Stimulated activated CD8-positive, alpha-beta memory T cell treated with anti-CD3 and anti-CD28 coated beads, Interleukin-4, amount 100 ng/mL, for 4 hours (primary cell): Measurements from ENCODE around the gene KYNU.
"Not testable (repeated sequence)": the region's sequence is repeated elsewhere in the genome, so short reads cannot be mapped to it uniquely, and the experiment has no call there.

Source experiments
- DNase-seq, 2 donors: peaks; one replicate each; pipeline ENCODE4 v3.0.0-alpha.2; 2020; ENCODE audit warnings: low read depth in 2 of 2, low spot score in 1 of 2

KYNU gene

DNA sequence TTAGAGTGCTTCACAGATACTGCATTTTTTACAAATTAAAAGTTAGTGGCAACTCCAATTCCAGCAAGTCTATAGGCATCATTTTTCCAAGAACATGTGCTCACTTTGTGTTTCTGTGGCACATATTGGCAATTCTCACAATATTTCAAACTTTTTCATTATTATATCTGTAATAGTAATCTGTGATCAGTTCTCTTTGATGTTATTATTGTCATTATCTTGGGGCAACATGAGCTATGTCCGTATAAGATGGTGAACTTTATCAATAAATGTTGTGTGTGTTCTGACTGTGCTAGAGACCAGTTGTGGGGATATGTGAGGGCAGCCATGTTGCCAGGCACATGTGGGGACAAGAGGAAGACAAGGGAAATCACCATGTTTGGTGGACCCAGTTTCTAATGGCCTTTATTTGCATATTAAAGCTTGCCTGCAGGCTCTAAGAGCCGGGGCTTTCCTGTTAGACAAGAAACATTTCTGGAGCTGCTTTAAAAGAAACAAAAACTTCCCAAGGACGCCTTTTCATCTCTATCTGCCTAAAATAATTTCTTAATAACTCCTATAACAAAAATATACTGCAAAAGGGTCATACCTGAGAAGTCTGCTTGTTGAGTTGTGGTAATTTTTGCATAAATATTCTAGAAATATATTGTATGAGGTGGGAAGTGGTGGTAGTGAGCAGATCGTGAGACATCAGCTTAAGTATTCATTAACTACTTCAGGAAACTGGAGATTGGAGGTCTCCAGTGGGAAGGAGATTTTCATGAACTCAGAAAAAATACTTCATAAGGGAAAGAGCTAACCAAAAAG lies 37.2 kb downstream of the KYNU start:
- DNase-seq: no peak

GRCh38 chr2:142915502-142915901 lies 38.0 kb downstream of the KYNU start:
- no peak for DNase-seq

DNA sequence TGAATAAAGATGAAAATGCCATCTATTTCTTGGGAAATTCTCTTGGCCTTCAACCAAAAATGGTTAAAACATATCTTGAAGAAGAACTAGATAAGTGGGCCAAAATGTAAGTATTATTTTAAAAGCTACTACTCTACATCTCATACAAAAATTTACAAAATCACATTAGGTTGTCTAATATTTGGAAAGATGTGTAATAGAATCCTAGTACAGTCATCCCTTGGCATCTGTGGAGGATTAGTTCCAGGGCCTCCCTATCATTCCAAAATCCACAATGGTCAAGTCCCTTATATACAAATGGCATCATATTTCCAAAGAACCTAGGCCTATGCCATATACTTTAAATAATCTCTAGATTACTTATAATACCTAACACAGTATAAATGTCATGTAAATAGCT lies 41.2 kb downstream of the KYNU start:
- no peak for DNase-seq

DNA sequence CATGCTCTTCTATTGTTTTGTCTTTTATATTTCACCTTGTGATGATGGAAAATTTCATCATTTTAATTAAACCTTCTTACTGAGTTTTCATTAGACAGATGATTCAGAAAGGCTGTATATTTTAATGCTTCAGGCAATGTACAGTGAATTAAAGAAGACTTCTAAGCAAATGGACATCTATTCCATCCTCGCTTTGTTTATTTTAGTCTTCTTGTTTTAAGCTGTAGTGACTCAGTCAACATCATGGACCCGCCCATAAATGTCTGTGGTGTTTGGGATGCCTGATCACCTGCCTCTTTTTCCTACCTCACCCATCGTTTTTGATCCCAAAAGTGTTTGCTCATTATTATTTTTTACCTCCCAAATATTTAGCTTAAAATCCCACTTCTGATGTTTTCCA lies 43.1 kb downstream of the KYNU start:
- DNase-seq: no peak

DNA sequence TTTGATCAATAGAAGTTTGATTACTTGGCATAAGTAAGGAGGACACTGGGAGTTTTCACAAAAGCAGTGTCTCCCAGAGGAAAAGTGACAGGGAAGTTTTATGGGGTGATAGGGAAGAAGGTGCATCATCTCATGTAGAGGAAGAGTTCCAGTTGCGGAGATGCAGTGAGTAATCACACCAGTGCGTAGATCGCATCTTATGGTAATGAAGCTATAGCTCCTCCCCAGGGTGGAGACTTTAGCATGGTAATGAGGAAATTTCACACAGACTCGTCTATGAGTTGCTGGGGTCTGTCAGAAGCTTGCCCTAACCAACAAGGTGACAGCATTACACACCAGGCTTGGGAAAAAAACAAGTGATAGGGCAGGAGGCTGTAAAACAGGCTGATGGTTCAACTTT lies 49.0 kb downstream of the KYNU start:
- DNase-seq: no peak

- DNase-seq: no peak
Observed at GRCh38 chr2:142930835-142931398, 53.5 kb downstream of the KYNU start.

DNA sequence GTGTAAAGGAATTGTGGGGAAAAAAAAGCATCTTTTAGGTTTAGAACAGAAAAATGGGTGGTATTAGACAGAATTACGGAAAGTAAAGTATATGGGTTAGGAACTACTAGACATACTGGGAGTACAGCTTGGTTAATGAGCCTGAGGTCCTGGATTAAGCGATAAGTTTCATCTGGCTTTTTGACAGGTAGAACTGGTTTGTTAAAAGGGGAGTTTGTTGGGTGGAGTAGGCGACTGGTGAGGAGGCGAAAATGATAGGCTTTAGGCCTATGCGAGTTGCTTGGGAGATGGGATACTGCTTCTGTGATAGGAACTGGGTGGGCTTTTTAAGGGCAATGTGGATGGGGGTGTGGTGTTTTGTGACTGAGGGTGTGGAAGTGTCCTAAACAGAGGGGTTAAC lies 56.5 kb downstream of the KYNU start:
- no peak for DNase-seq

GRCh38 chr2:142935563-142936089 lies 58.2 kb downstream of the KYNU start:
- DNase-seq: no peak

DNA sequence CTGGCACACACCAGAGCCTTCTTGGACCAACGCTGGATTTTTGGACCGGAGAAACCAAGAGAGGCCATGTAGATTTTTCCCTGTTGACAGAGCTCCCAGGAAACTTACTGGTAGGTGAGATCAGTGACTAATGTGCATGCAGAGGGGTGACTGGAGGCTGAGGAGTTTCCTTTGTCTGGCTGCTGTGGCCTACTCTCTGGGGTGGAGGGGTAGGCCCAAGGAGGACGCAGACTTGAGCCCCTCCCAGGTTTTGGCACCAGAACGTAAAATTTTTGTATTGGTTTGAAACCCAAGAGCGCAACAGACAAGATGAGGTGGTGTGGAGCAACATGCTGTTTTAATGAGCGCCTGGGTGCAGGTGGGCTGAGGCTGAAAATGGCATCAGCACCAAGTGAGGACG lies 59.2 kb downstream of the KYNU start:
- no peak for DNase-seq

DNA sequence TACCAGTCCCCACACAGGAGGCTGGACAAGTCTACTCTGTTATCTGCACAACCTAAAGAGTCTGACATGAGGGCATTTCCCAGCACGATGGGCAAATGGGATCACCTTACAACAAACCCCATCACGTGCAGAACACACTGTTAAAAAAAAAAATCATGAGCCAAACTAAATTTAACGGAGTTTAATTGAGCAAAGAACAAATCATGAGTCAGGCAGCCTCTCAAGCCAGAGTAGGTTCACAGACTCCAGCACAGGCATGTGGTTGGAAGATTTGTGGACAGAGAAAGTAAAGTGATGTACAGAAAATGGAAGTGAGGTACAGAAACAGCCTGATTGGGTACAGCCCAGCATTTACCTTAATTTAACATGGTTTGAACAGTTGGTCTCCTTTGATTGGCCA lies 59.9 kb downstream of the KYNU start:
- DNase-seq: no peak

DNA sequence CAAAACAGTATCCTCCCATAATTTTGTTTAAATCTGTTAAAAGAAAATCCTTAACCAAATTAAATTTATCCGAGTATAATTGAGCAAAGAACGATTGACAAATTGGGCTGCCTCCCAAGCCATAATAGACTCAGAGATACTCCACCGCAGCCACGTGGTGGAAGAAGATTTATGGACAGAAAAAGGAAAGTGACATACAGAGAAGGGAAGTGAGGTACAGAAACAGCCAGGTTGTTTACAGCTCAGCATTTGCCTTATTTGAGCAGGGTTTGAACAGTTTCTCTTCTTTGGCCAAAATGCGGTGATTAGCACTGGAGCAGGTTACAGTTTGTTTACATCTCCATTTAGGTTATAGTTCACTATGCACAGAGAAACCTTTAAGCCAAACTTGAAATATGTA lies 60.8 kb downstream of the KYNU start:
- no peak for DNase-seq

DNA sequence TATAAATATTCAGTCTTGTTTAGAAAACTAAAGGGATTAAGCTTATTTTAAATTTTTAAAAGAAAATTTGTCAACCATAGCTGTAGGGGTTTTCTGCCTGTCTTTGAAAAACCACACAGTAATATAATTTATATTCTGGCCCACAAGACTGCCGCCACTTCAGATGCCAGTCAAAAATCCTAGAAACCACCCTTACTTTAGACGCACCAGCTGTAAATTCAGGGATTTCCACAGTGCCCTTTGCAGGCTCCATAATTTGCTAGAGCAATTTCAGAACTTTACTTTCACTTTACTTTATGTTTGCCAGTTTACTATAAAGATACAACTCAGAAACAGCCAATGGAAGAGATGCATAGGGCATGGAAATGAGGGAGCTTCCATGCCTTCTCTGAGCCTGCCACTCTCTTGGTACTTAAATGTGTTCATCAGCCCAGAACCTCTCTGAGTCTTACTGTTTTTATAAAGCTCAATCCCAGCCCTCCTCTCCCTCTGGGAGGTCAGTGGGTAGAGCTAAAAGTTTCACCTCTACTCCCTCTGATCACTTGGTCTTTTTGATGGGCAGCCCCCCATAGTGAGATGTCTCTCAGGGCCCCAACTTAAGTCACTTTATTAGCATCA lies 63.3 kb downstream of the KYNU start:
- DNase-seq: no peak

- no peak for DNase-seq
Observed at GRCh38 chr2:142942690-142943089, 65.2 kb downstream of the KYNU start.

DNA sequence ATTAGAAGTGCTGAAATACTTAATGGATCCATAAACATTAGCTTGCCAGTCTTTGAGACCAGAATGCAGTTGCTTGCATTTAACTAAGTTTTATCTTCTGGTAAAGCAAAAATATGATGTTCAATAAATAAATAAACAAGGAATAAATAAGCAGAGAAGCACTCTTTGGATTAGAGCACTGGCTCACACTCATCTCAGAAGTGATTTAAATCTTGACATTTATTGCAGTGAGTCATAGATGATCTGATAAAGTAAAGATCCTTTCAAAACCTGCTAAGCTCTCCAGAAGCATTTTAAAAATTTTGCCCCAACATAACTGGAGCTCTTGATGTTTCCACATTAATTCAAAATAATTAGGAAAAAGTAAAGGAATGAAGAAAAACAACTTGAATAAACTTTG lies 66.8 kb downstream of the KYNU start:
- no peak for DNase-seq

DNA sequence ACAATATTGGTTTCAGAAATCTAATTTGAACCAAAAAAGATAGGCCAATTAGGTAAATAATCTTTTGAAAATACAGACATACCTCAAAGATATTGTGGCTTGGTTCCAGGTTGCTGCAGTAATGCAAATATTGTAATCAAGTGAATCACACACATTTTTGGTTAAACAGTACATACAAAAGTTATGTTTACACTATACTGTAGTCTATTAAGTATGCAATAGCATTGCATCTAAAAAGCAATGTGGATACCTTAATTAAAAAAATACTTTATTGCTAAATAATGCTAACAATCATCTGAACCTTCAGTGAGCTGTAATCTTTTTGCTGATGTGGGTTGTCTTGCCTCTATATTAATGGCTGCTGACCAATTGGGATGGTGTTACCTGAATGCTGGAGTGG lies 67.3 kb downstream of the KYNU start:
- DNase-seq: no peak

DNA sequence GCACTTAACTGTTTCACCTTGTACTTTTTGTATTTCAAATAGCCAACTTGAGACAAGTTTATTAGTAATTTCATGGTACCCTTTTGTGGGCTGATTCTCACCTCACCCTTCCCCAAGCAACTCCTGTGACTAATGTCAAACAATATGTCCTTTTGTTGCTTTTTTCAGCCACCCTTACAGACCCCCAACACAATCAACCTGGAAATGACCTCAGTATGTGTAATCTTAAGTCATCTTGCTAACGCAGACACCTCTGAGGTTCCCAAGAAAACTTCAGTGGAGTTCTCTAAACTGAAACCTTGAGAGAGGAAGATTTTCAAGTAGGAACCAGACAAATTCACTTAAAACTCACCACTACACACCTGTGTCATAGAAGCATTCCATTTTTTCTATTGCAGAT lies 69.5 kb downstream of the KYNU start:
- no peak for DNase-seq

DNA sequence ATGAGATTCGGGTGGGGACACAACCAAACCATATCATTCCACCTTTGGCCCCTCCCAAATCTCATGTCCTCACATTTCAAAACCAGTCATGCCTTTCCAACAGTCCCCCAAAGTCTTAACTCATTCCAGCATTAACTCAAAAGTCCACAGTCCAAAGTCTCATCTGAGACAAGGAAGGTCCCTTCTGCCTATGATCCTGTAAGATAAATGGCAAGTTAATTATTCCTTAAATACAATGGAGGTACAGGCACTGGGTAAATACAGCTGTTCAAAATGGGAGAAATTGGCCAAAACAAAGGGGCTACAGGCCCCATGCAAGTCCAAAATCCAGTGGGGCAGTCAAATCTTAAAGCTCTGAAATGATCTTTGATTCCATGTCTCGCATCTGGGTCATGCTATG lies 71.3 kb downstream of the KYNU start:
- DNase-seq: not testable (repeated sequence)

GRCh38 chr2:142950323-142950722 lies 72.9 kb downstream of the KYNU start:
- not testable (repeated sequence) for DNase-seq

DNA sequence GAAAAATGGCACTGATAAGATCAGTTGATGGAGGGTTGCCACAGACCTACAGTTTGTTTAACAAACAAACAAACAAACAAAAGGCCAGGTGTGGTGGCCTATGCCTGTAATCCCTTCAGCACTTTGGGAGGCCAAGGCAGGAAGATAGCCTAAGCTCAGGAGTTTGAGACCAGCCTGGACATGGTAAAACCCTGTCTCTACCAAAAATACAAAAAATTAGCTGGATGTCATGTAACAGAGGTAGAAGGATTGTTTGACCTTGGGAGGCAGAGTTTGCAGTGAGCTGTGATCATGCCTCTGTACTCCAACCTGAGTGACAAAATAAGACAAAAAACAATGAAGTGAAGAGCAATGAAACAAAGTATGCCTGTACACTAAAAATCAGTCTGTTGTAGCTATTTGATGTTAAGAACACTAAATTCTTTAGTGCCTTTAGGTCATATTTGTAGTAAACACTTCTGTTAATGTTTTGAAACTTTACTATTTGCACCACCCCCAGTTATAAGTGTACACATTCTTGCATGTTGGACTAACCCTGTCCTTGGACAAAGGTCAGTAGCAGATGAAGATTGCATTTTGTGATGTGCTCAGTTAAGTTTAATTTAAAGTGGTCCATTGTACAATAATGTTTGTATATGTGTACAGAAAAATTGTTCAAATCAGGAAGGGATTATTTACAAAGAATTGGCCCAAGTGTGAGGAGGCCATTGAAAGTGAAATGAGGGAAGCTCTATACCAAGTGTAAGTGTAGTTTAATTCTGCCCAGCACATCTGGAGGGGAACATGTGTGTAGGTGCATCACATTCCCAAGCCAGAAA lies 73.9 kb downstream of the KYNU start:
- DNase-seq: no peak

DNA sequence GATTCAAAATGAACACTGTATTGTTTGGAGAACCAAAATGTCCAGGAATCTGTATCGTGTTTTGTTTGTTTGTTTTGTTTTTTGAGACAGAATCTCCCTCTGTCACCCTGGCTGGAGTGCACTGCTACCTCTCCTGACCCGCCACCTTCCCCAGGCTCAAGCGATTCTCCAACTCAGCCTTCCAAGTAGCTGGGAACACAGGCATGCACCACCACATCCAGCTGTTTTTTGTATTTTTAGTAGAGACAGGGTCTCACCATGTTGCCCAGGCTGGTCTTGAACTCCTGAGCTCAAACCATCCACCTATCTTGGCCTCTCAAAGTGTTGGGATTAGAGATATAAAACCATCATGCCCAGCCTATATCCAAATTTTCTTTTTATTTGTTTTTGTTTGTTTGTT lies 74.6 kb downstream of the KYNU start:
- DNase-seq: no peak

GRCh38 chr2:142952793-142953494 lies 75.5 kb downstream of the KYNU start:
- no peak for DNase-seq
